A673 (cell line): ENCODE results near the gene METTL22.

Experiments
- EZH2 ChIP-seq: fragments of 200-600 bp; sonication (generic); IDR thresholded peaks from 2 replicates; pipeline ENCODE4 v1.6.1; 2017; ENCODE audit warnings: borderline replicate concordance, low read depth, mild to moderate bottlenecking, mixed read lengths, antibody characterized with exemption, low read length; ENCODE audit not compliant: poor library complexity, severe bottlenecking
- TF ChIP-seq, protein P1 (sequence below): fragments of 300-800, 200-600 bp; sonication (generic); conservative IDR thresholded peaks from 2 replicates; pipeline ENCODE4 v1.5.1; 2017; ENCODE audit warnings: low read depth, mild to moderate bottlenecking, antibody characterized with exemption, low read length, moderate library complexity, mixed read lengths

DNA sequence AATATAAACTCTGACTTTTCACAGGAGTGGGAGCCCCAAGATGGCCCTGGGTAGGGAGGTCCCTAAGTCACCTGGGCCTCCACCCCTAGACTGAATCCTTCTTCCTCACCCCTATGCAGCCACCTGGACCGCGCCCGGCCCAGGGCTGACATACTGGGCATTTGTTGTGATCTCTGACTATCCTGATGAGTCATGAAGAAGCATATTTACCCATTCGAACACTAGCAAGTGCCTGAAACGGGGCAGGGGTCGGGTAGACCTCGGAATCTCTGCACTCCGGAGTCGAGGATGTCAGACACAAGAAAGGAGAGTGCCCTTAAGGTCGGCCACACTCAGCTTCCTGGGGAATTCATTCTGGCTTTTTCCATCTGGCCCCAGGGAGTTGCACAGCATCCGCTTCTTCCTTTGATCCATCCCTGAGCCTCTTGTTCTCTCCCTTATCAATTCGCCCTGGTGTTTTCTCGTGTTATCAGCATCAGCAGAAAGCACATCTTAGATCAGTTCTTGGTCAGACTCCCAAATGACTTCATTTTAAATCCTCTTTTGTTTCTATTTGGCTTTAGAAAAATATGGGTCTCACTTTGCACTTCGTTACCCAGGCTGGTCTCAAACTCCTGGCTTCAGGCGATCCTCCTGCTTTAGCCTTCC is 10.4 kb downstream of the METTL22 start:
- TF ChIP-seq, protein P1, sequence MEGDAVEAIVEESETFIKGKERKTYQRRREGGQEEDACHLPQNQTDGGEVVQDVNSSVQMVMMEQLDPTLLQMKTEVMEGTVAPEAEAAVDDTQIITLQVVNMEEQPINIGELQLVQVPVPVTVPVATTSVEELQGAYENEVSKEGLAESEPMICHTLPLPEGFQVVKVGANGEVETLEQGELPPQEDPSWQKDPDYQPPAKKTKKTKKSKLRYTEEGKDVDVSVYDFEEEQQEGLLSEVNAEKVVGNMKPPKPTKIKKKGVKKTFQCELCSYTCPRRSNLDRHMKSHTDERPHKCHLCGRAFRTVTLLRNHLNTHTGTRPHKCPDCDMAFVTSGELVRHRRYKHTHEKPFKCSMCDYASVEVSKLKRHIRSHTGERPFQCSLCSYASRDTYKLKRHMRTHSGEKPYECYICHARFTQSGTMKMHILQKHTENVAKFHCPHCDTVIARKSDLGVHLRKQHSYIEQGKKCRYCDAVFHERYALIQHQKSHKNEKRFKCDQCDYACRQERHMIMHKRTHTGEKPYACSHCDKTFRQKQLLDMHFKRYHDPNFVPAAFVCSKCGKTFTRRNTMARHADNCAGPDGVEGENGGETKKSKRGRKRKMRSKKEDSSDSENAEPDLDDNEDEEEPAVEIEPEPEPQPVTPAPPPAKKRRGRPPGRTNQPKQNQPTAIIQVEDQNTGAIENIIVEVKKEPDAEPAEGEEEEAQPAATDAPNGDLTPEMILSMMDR = no peak
- TF ChIP-seq EZH2 = no peak
